Measurements from ENCODE around the gene BOK. TPM values are rescaled to one million over a fixed set of nuclear protein-coding genes. Genes with fewer than 3 reads are reported as not detected.

Gene BOK
- total and polyA plus RNA-seq, 10 of the 15 experiments (the other 5 are each of a cell fraction or from before 2014, with no cell fraction given): 0.04 to 0.15 (median 0.12) TPM; not detected in 7

- TF ChIP-seq CTCF (IDR thresholded peaks at IDR 0.05 in 2 of 3, conservative IDR thresholded peaks at IDR 0.05 in 1 of 3; ENCODE audit: control insufficient read depth in 2 of 3, extremely low read depth in 1 of 3, insufficient read depth in 1 of 3, low read depth in 3 of 3, low read length in 3 of 3) (no peak), DPF2 (IDR thresholded peaks at IDR 0.05) (no peak), TARDBP (IDR thresholded peaks at IDR 0.05; ENCODE audit: borderline replicate concordance) (no peak), RFX5 (IDR thresholded peaks at IDR 0.05; ENCODE audit: low read depth, low read length) (no peak), CBX5 (IDR thresholded peaks at IDR 0.05; ENCODE audit: low read depth) (no peak), SMC3 (IDR thresholded peaks at IDR 0.05; ENCODE audit: borderline replicate concordance, low read length) (no peak), TCF12 (IDR thresholded peaks at IDR 0.05; ENCODE audit: low read depth, low read length) (no peak), NR2F1 (conservative IDR thresholded peaks at IDR 0.05) (no peak), IKZF1 (conservative IDR thresholded peaks at IDR 0.05) (peak; percentile 37; the same call in 1 of the 2 replicates), JUNB (IDR thresholded peaks at IDR 0.05) (no peak), ATF3 (IDR thresholded peaks at IDR 0.05; ENCODE audit: borderline replicate concordance, extremely low read depth, low read depth, low read length) (no peak), YY1 (IDR thresholded peaks at IDR 0.05; ENCODE audit: low read depth, low read length) (peak; percentile 86), TBL1XR1 (IDR thresholded peaks at IDR 0.05; ENCODE audit: low read depth, low read length) (no peak), IRF5 (IDR thresholded peaks at IDR 0.05; ENCODE audit: borderline replicate concordance) (no peak), SREBF2 (IDR thresholded peaks at IDR 0.05; ENCODE audit: low read length) (no peak), MTA3 (IDR thresholded peaks at IDR 0.05; ENCODE audit: borderline replicate concordance, low read length) (no peak)
- TF ChIP-seq, protein P1, sequence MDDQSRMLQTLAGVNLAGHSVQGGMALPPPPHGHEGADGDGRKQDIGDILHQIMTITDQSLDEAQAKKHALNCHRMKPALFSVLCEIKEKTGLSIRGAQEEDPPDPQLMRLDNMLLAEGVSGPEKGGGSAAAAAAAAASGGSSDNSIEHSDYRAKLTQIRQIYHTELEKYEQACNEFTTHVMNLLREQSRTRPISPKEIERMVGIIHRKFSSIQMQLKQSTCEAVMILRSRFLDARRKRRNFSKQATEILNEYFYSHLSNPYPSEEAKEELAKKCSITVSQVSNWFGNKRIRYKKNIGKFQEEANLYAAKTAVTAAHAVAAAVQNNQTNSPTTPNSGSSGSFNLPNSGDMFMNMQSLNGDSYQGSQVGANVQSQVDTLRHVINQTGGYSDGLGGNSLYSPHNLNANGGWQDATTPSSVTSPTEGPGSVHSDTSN (IDR thresholded peaks at IDR 0.05; ENCODE audit: insufficient replicate concordance, low read depth, low read length): no peak
- TF ChIP-seq, protein P2, sequence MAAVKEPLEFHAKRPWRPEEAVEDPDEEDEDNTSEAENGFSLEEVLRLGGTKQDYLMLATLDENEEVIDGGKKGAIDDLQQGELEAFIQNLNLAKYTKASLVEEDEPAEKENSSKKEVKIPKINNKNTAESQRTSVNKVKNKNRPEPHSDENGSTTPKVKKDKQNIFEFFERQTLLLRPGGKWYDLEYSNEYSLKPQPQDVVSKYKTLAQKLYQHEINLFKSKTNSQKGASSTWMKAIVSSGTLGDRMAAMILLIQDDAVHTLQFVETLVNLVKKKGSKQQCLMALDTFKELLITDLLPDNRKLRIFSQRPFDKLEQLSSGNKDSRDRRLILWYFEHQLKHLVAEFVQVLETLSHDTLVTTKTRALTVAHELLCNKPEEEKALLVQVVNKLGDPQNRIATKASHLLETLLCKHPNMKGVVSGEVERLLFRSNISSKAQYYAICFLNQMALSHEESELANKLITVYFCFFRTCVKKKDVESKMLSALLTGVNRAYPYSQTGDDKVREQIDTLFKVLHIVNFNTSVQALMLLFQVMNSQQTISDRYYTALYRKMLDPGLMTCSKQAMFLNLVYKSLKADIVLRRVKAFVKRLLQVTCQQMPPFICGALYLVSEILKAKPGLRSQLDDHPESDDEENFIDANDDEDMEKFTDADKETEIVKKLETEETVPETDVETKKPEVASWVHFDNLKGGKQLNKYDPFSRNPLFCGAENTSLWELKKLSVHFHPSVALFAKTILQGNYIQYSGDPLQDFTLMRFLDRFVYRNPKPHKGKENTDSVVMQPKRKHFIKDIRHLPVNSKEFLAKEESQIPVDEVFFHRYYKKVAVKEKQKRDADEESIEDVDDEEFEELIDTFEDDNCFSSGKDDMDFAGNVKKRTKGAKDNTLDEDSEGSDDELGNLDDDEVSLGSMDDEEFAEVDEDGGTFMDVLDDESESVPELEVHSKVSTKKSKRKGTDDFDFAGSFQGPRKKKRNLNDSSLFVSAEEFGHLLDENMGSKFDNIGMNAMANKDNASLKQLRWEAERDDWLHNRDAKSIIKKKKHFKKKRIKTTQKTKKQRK (IDR thresholded peaks at IDR 0.05; ENCODE audit: low read depth, low read length): no peak
- TF ChIP-seq, protein P3, sequence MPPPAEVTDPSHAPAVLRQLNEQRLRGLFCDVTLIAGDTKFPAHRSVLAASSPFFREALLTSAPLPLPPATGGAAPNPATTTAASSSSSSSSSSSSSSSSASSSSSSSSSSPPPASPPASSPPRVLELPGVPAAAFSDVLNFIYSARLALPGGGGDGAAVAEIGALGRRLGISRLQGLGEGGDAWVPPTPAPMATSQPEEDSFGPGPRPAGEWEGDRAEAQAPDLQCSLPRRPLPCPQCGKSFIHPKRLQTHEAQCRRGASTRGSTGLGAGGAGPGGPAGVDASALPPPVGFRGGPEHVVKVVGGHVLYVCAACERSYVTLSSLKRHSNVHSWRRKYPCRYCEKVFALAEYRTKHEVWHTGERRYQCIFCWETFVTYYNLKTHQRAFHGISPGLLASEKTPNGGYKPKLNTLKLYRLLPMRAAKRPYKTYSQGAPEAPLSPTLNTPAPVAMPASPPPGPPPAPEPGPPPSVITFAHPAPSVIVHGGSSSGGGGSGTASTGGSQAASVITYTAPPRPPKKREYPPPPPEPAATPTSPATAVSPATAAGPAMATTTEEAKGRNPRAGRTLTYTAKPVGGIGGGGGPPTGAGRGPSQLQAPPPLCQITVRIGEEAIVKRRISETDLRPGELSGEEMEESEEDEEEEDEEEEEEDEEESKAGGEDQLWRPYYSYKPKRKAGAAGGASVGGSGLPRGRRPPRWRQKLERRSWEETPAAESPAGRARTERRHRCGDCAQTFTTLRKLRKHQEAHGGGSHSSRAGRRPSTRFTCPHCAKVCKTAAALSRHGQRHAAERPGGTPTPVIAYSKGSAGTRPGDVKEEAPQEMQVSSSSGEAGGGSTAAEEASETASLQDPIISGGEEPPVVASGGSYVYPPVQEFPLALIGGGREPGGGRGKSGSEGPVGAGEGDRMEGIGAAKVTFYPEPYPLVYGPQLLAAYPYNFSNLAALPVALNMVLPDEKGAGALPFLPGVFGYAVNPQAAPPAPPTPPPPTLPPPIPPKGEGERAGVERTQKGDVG (CRISPR knock-in tag; IDR thresholded peaks at IDR 0.05): no peak
These were observed 59.0 kb downstream of the BOK start (continued) for GRCh38 chr2:241617431-241618154.

All from GM12878 (cell line).